Right renal pelvis (tissue), 4 donors: Measurements from ENCODE around the gene ANKRD12. TPM values are rescaled to one million over a fixed set of nuclear protein-coding genes. Genes with fewer than 3 reads are reported as not detected.
"Not testable (repeated sequence)": the region's sequence is repeated elsewhere in the genome, so short reads cannot be mapped to it uniquely, and the experiment has no call there.

ENCODE experiments used
- DNase-seq, 4 donors: peaks; one replicate each; pipeline ENCODE4 v3.0.0-alpha.2; 2013; ENCODE audit warnings: low read depth in 4 of 4, low spot score in 3 of 4, missing footprints in 1 of 4
- polyA plus RNA-seq, 4 donors: library from polyadenylated mRNA; unstranded; fragments of 120-200 nt; gene quantifications; one replicate each; pipeline ENCODE4 v1.2.1, GENCODE V29; 2013; ENCODE audit not compliant: insufficient read length in 4 of 4

Gene ANKRD12
- 10 to 100 TPM; 28.1 to 34.3 (median 32.8) TPM for polyA plus RNA-seq

GRCh38 chr18:9136315-9137155 is at the start of gene ANKRD12:
ANKRD12 (plus strand) TSS chr18:9136781; CDS start chr18:9182433, 45,652 bp downstream.
- DNase-seq = peak; percentile 92 to 98 (median 94)

GRCh38 chr18:9087144-9087543 is 49.4 kb upstream of the ANKRD12 start:
- DNase-seq = no peak

GRCh38 chr18:9088252-9088651 is 48.3 kb upstream of the ANKRD12 start:
- no peak for DNase-seq

DNA sequence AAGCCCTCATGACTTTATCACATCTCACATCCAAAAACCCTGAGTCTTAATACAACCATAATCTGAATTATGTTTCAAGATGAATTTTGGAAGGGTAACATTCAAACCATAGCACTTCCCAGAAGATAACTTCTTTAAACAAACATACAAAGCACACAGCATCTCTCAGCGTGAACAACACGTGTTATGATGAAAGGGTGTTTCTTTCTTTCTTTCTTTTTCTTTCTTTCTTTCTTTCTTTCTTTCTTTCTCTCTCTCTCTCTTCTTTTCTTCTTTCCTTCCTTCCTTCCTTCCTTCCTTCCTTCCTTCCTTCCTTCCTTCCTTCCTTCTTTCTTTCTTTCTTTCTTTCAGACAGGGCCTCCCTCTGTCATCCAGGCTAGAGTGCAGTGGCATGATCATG is 47.9 kb upstream of the ANKRD12 start:
- DNase-seq = not testable (repeated sequence)

DNA sequence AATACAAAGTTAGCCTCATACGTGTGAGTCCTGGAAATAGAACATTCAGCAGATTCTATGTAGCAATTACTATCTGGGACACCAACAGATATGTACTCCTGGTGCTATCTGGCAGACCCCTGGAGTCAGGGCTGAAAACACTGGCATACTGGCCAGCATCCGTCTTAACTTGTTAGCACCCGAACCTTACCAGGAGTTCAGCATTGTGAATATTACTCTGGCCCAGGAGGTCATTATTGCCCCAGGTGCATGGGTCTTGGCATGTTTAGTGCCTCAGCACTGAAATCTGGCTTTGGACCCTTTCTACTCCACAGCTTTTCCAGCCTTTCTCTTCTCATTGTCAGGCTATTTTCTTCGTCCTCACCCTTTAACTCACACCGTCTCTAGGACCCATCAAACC is 46.0 kb upstream of the ANKRD12 start:
- DNase-seq = no peak

GRCh38 chr18:9091066-9091476 is 45.5 kb upstream of the ANKRD12 start:
- DNase-seq = no peak

GRCh38 chr18:9092665-9093064 is 43.9 kb upstream of the ANKRD12 start:
- DNase-seq = no peak

DNA sequence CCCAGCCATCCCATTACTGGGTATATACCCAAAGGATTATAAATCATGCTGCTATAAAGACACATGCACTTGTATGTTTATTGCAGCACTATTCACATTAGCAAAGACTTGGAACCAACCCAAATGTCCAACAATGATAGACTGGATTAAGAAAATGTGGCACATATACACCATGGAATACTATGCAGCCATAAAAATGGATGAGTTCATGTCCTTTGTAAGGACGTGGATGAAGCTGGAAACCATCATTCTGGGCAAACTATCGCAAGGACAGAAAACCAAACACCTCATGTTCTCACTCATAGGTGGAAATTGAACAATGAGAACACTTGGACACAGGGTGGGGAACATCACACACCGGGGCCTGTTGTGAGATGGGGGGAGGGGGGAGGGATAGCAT is 43.5 kb upstream of the ANKRD12 start:
- not testable (repeated sequence) for DNase-seq

- no peak for DNase-seq
These were observed 42.0 kb upstream of the ANKRD12 start for GRCh38 chr18:9094307-9095226.

DNA sequence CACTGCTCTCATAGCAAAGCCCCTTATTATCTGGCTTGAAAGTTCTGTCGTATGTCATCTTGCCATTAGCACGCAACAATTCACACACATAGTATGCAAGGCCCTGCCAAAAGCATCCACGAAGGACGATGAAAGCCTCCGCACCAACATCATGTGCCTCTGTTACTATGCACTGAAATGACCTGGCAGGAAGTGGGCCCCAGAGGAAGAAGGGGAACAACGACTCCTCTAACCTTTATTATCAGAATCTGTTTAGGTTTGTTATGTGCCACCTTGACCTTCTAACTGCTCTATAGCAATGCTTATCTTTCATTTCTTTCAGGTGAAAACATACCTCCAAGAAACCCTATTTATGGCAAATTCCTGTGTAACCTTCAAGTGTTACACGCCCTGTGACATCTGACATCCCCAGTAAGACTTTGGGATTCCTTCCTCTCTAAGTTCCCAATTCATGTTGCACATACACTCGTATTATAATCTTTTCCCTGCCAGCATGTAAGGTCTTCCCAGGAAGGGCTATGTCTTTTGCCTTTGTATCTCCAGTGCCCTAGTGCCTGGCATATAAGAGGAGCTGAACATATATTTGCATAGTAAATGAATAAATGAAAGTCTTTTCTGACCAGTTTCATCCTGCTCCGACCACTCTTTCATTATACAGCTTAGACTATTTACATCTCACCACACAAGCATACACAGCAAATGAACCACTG is 41.1 kb upstream of the ANKRD12 start:
- DNase-seq = no peak

- no peak for DNase-seq
These were observed 40.6 kb upstream of the ANKRD12 start for GRCh38 chr18:9096007-9096371.

- DNase-seq = no peak
These were observed 39.9 kb upstream of the ANKRD12 start for GRCh38 chr18:9096685-9097084.

DNA sequence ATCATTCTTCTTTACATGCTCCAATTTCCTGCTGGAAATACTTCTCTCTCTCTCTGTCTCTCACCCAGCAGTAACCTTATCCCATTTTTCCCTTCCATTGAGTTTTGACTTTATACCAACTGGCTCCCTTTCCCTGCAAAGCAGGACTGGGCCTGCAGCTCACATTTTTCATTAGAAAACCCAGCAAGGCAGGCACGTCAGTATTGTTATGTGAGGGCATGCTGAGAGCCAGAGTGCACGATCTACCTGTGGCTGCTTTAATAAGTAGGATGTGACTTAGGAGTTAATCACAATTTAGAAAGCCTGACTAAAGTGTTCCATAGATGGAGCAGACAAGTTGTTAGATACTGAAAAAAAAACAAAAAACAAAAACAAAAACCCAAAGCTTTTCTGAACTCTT is 39.2 kb upstream of the ANKRD12 start:
- DNase-seq = no peak

- no peak for DNase-seq
These were observed 35.8 kb upstream of the ANKRD12 start for GRCh38 chr18:9100796-9101195.

GRCh38 chr18:9101730-9102507 is 34.7 kb upstream of the ANKRD12 start:
- DNase-seq = peak; percentile 14 to 40 (median 23)

- DNase-seq = peak; percentile 92 to 93 (median 92)
These were observed 33.8 kb upstream of the ANKRD12 start, which contains the start of gene NDUFV2 for GRCh38 chr18:9102508-9103375. NDUFV2 (plus strand) TSS chr18:9102699; CDS start chr18:9102744, 45 bp downstream.

DNA sequence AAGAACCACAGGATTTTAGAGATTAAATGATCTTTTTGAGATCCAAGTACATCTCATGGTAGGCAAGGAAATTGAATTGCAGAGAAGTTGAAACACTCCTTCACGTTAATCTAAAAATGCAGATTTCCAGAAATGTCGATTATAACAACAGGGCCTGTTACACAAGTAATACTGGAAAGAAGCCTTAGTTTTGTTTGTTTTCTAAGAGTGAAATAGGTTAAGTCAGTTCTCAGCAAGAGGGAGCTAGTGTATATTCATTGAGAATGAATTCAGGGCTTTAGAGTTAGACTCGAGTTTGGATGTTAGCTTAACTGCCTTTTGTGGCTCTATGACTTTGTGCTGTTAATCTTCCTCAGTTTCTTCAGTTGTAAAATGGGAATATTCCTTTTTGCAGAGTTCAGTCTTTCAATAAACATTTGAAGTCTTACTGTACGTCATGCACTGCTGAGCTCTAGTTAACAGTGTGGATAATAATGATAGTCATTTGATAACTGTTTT is 33.2 kb upstream of the ANKRD12 start:
- DNase-seq = peak in 2 of 4 donors; percentile 31 to 34

- DNase-seq = no peak
These were observed 32.2 kb upstream of the ANKRD12 start for GRCh38 chr18:9104244-9104901.
